GM23338 (cell line): ENCODE measurements around the gene ZNF485. TPM values are rescaled to one million over a fixed set of nuclear protein-coding genes. Genes with fewer than 3 reads are reported as not detected.

Experiments used
- CREB1 ChIP-seq: fragments of 250-450 bp; sonication (Bioruptor Pico); IDR thresholded peaks from 2 replicates; pipeline ENCODE4 v1.5.0; 2020; ENCODE audit warnings: low read depth, mild to moderate bottlenecking, moderate library complexity
- CTCF ChIP-seq, 2 experiments: fragments of 200-600 bp in 1 of 2; sonication (generic) in 1 of 2; conservative IDR thresholded peaks; 2 replicates each; pipeline versions ENCODE4 v1.5.1 to v1.6.1; 2016 to 2017; ENCODE audit warnings: antibody characterized with exemption in 2 of 2, low read depth in 2 of 2, mild to moderate bottlenecking in 2 of 2, moderate library complexity in 1 of 2
- ETS1 ChIP-seq: IDR thresholded peaks from 2 replicates; pipeline ENCODE4 v1.6.1; 2016; ENCODE audit warnings: antibody characterized with exemption
- EZH2phosphoT487 ChIP-seq: fragments of 200-600 bp; sonication (generic); IDR thresholded peaks from one replicate; pipeline ENCODE4 v1.8.1; 2018; ENCODE audit warnings: antibody characterized with exemption; ENCODE audit not compliant: unreplicated experiment
- POLR2AphosphoS5 ChIP-seq: IDR thresholded peaks from 2 replicates; pipeline ENCODE4 v1.6.1; 2016; ENCODE audit warnings: antibody characterized with exemption, low read depth
- REST ChIP-seq: IDR thresholded peaks from one replicate; pipeline ENCODE4 v1.6.1; 2018; ENCODE audit warnings: antibody characterized with exemption; ENCODE audit not compliant: unreplicated experiment
- STAT1 ChIP-seq: IDR thresholded peaks from one replicate; pipeline ENCODE4 v1.6.1; 2016; ENCODE audit warnings: antibody characterized with exemption; ENCODE audit not compliant: unreplicated experiment
- ZNF114 ChIP-seq: fragments of 250-450 bp; sonication (Bioruptor Pico); IDR thresholded peaks from 2 replicates; pipeline ENCODE4 v1.5.0; 2020; ENCODE audit warnings: mild to moderate bottlenecking, moderate library complexity
- ZNF462 ChIP-seq: fragments of 250-450 bp; sonication (Bioruptor Pico); IDR thresholded peaks from 2 replicates; pipeline ENCODE4 v1.5.0; 2020; ENCODE audit warnings: mild to moderate bottlenecking, moderate library complexity
- polyA plus RNA-seq: library from polyadenylated mRNA; unstranded; fragments of >200 nt; fragmentation: Nextera tagmentation; extraction: Ambion mirVana; gene quantifications from 2 replicates; pipeline ENCODE4 v1.2.1, GENCODE V29; 2016
- total RNA-seq: library from RNA; depleted of rRNA; stranded (reverse); fragments of >200 nt; shearing (Covaris generic); gene quantifications from 2 replicates; pipeline ENCODE4 v1.2.3, GENCODE V29; 2014

ZNF485 gene
- total and polyA plus RNA-seq, 2 experiments from 2014 or later: 5.7 to 7.8 TPM

DNA sequence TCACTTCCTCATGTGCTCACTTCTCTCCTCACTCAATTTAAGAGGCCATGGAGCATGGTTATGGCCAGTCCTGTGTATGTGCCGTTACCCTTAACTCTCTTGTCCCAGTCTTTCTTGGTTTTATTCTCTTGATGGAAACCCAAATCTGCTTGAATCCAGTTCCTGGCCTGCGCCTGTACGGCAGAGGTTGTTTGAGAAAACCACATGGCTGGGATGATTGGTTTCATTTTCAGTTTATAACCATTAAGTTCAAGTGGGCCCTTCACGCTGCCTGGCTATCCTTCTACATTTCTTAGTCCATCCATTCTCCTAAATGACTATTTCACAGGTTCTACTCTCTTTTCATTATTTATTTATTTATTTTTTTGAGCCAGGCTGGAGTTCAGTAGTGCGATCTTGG is 30.2 kb upstream of the ZNF485 start (continued):
- TF ChIP-seq ZNF462 (CRISPR knock-in tag) (no peak), CREB1 (CRISPR knock-in tag) (no peak), REST (no peak), ZNF114 (CRISPR knock-in tag) (no peak), STAT1 (no peak), EZH2phosphoT487 (no peak), ETS1 (no peak), CTCF (conservative IDR thresholded peaks at IDR 0.05; ENCODE audit: low read depth in 2 of 2) (no peak), POLR2AphosphoS5 (no peak)
